ENCODE data around the gene POT1. TPM values are rescaled to one million over a fixed set of nuclear protein-coding genes. Genes with fewer than 3 reads are reported as not detected.

POT1 gene
- total and polyA plus RNA-seq, 9 donors: 13.2 to 25.5 (median 19.8) TPM

DNA sequence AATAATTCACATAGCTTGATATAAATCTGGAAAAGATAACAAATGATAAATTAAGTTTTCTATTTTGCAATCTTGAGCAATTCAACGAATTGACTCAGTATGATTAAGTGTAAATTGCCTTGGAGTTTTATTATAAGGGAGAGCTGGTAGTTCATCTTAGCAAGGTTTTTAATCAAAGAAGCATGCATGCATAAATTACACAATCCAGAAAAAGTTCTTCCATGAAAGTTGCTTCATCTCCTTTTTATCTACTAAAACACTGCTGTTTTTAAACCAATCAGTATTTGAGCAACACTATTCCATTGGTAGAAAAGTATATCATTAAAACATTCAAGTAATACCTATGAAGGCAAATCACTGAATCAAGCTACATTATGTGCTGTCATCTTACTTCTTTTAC, 47.6 kb downstream of the POT1 start:
- no peaks in the 10 kb centered on the region for H3K9me3 ChIP-seq (replicated peaks; ENCODE audit: control insufficient read depth, low read depth, low read length)
- no peak for DNase-seq
- no peaks in the 10 kb centered on the region for H3K27me3 ChIP-seq (ENCODE audit: control insufficient read depth, insufficient read depth, low read length)
- H3K36me3 ChIP-seq (ENCODE audit: control insufficient read depth, insufficient read depth, low read length): no peaks in the 10 kb centered on the region
- no CpG with 5 or more reads among the region's 1 CpG for WGBS (ENCODE audit: insufficient coverage)
- H3K4me3 ChIP-seq (ENCODE audit: low read length): no peak overlapping the region
- H3K27ac ChIP-seq (ENCODE audit: low read length): no peak overlapping the region
- no peaks in the 10 kb centered on the region for H3K4me1 ChIP-seq (ENCODE audit: control insufficient read depth, insufficient read depth, low read length)

DNA sequence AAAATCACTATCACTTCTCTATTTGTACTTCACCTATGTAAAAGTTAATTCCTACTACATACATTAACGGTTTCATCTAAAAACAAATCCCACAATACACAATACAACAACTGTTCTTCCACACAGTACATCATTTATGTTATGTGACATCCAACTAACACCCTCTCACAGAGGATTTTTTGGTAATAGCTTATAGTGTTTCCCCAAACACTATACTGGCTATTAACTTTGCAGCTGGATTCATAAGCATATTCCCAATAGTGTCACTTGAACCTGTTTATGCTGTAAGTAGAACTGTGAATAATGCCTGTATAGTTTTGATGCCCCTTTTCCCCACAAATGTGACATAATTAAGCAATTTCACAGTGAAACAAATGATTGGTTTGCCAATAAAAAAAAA, 49.9 kb downstream of the POT1 start:
- no peak for DNase-seq
- WGBS (ENCODE audit: insufficient coverage): no CpG with 5 or more reads among the region's 1 CpG
- Histone ChIP-seq H3K4me3 (ENCODE audit: low read length) (no peak overlapping the region), H3K27me3 (ENCODE audit: control insufficient read depth, insufficient read depth, low read length) (no peaks in the 10 kb centered on the region), H3K9me3 (replicated peaks; ENCODE audit: control insufficient read depth, low read depth, low read length) (no peaks in the 10 kb centered on the region), H3K27ac (ENCODE audit: low read length) (no peak overlapping the region), H3K4me1 (ENCODE audit: control insufficient read depth, insufficient read depth, low read length) (no peaks in the 10 kb centered on the region), H3K36me3 (ENCODE audit: control insufficient read depth, insufficient read depth, low read length) (no peaks in the 10 kb centered on the region)

DNA sequence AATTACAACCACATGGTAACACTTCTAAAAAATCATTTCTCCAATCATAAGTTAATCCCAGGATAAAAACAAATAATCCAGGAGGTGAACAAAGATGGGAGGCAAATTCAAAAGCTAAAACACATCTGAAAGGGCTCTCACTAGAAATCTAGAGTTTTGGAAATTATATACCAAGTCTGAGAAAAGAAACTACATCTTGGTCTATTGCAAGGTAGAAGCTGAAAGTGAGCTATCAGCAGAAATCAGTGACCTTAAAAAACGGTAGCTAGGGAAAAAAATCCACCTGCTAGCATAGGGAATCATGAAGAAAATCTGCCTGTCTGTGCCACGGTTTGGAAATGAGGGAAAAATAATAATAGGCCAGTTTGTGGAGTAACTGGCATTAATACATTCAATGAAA, 50.5 kb downstream of the POT1 start:
- no peaks in the 10 kb centered on the region for H3K4me1 ChIP-seq (ENCODE audit: control insufficient read depth, insufficient read depth, low read length)
- no peaks in the 10 kb centered on the region for H3K27me3 ChIP-seq (ENCODE audit: control insufficient read depth, insufficient read depth, low read length)
- H3K27ac ChIP-seq (ENCODE audit: low read length): no peak overlapping the region
- no peaks in the 10 kb centered on the region for H3K36me3 ChIP-seq (ENCODE audit: control insufficient read depth, insufficient read depth, low read length)
- DNase-seq: no peak
- WGBS (ENCODE audit: insufficient coverage): 71% methylated on average over 1 of the region's 2 CpGs
- no peak overlapping the region for H3K4me3 ChIP-seq (ENCODE audit: low read length)
- H3K9me3 ChIP-seq (replicated peaks; ENCODE audit: control insufficient read depth, low read depth, low read length): no peaks in the 10 kb centered on the region

DNA sequence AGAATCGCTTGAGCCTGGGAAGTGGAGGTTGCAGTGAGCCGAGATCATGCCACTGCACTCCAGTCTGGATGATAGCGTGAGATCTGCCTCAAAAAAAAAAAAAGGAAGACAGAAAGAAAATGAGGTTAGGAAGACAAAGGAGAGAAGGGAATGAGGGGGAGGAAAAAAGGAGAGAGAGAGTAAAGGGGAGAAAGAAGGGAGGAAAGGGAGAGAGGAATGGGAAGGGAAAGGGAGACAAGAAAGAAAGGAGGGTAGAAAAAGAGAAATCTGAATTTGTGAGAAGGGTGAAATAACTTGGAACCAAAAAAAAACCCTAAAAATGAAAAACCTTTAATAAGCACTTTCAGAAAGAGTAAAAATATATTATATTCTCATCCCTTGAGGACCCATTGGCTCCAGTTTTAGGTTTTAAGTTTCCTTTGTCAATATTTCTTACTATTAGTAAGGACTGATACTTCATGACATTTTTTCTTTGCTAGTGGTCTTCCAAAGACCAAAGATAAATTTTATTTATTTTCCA, 54.9 kb downstream of the POT1 start:
- no peaks in the 10 kb centered on the region for H3K27me3 ChIP-seq (ENCODE audit: control insufficient read depth, insufficient read depth, low read length)
- no peak for DNase-seq
- no peaks in the 10 kb centered on the region for H3K9me3 ChIP-seq (replicated peaks; ENCODE audit: control insufficient read depth, low read depth, low read length)
- no peaks in the 10 kb centered on the region for H3K4me1 ChIP-seq (ENCODE audit: control insufficient read depth, insufficient read depth, low read length)
- no peak overlapping the region for H3K27ac ChIP-seq (ENCODE audit: low read length)
- WGBS (ENCODE audit: insufficient coverage): 100% methylated on average over 3 of the region's 3 CpGs
- no peaks in the 10 kb centered on the region for H3K36me3 ChIP-seq (ENCODE audit: control insufficient read depth, insufficient read depth, low read length)
- H3K4me3 ChIP-seq (ENCODE audit: low read length): no peak overlapping the region

DNA sequence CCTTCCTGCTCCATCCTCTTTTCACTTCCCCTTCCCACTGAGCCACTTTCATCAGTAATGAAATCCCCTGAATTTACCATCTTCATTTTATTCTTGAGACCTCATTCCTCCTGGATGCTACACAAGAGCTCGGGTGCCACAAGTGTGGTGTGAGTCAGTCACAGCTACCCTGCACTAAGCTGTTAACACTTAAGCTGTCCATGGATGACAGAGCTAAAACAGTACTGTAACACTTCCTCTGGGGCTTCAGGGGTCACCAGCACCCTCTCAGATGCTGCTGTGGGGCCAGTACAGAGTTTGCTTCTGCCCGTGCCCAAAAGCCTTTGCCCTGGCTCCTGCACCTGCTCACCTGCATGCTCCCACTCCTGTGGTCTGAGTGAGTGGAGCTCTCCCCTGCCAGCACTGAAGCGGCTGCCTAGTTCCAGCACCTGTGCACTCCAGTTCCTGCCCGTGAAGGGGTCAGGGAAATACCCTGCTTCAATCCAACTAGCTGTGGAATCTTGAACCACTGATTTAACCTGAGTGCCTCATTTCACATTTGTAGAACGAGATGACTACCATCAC, 71.9 kb downstream of the POT1 start:
- Histone ChIP-seq H3K4me1 (ENCODE audit: control insufficient read depth, insufficient read depth, low read length) (no peaks in the 10 kb centered on the region), H3K36me3 (ENCODE audit: control insufficient read depth, insufficient read depth, low read length) (peaks cover 5% of the 10 kb centered on the region), H3K27me3 (ENCODE audit: control insufficient read depth, insufficient read depth, low read length) (no peaks in the 10 kb centered on the region), H3K9me3 (replicated peaks; ENCODE audit: control insufficient read depth, low read depth, low read length) (no peaks in the 10 kb centered on the region), H3K4me3 (ENCODE audit: low read length) (no peak overlapping the region), H3K27ac (ENCODE audit: low read length) (no peak overlapping the region)
- DNase-seq: no peak
- 73% methylated on average over 4 of the region's 5 CpGs for WGBS (ENCODE audit: insufficient coverage)

DNA sequence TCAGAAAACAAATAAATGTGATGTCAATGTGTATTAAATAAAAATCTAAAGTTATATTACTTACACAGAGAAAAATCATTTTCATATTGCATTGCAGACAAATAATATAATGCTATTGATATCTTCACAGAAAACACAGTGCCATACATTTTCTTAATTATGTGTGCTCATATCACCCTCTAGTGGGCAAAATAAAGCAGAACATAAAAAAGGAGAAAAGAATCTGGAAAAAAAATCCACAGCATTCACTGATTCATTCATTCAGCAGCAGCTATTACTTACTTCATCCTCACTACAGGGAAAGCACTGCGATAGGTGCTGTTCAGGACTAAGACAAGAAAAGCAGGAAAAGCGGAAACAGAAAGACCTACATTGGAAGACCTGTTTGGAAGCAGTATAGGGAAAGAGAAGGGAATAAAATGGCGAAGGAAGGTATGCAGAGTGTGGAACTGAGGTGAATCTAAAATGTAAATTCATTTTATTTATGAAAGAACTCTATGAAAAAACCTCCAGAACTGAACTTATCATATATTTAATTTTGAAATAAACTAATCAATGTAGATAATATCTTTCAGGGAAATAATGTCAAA, 73.2 kb downstream of the POT1 start:
- Histone ChIP-seq H3K4me3 (ENCODE audit: low read length) (no peak overlapping the region), H3K27ac (ENCODE audit: low read length) (no peak overlapping the region), H3K9me3 (replicated peaks; ENCODE audit: control insufficient read depth, low read depth, low read length) (no peaks in the 10 kb centered on the region), H3K36me3 (ENCODE audit: control insufficient read depth, insufficient read depth, low read length) (peaks cover 5% of the 10 kb centered on the region), H3K27me3 (ENCODE audit: control insufficient read depth, insufficient read depth, low read length) (no peaks in the 10 kb centered on the region), H3K4me1 (ENCODE audit: control insufficient read depth, insufficient read depth, low read length) (no peaks in the 10 kb centered on the region)
- peak; percentile 44 for DNase-seq
- no CpG with 5 or more reads among the region's 3 CpGs for WGBS (ENCODE audit: insufficient coverage)

DNA sequence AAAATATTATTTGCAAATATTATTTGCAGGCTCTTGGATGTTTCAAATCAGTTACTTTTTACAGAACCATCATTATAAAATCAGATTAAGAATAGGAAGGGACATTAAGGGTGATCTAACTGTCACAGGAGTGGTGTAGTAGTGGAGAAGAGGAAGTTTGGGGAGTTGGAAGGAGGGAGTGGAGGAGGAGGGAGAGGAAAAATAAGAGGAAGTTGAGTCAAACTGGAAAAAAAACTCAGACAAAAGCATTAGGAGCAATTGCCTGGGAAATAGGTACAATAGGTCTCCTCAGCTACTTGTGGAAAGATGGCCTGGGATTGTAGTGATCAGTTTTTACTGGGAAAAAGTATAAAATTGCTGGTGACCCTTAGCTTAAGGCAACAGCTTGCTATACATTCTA, 86.3 kb downstream of the POT1 start:
- no peak for DNase-seq
- Histone ChIP-seq H3K9me3 (replicated peaks; ENCODE audit: control insufficient read depth, low read depth, low read length) (no peaks in the 10 kb centered on the region), H3K36me3 (ENCODE audit: control insufficient read depth, insufficient read depth, low read length) (peaks cover 2% of the 10 kb centered on the region), H3K27me3 (ENCODE audit: control insufficient read depth, insufficient read depth, low read length) (no peaks in the 10 kb centered on the region), H3K27ac (ENCODE audit: low read length) (no peak overlapping the region), H3K4me1 (ENCODE audit: control insufficient read depth, insufficient read depth, low read length) (no peaks in the 10 kb centered on the region), H3K4me3 (ENCODE audit: low read length) (no peak overlapping the region)

DNA sequence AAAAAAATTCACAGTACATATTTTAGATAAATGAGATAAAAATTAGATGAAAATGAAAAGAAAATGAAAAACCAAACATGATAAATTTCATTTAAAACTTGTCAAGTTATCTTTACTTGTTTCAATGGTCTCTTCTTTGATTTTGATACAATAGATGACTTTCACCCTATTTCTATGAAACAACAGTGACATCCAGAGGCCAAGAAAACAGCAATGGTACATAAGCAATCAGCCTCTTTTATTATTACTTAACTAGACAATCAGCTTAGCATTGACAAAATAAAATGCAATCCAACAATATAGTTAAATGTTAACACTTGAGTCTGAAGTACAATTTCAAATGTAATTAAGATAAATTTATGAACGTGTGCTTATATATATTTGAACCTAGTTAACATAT, 89.2 kb downstream of the POT1 start:
- Histone ChIP-seq H3K27ac (ENCODE audit: low read length) (no peak overlapping the region), H3K4me1 (ENCODE audit: control insufficient read depth, insufficient read depth, low read length) (no peaks in the 10 kb centered on the region), H3K36me3 (ENCODE audit: control insufficient read depth, insufficient read depth, low read length) (no peaks in the 10 kb centered on the region), H3K27me3 (ENCODE audit: control insufficient read depth, insufficient read depth, low read length) (no peaks in the 10 kb centered on the region), H3K9me3 (replicated peaks; ENCODE audit: control insufficient read depth, low read depth, low read length) (no peaks in the 10 kb centered on the region), H3K4me3 (ENCODE audit: low read length) (no peak overlapping the region)
- no CpG with 5 or more reads among the region's 1 CpG for WGBS (ENCODE audit: insufficient coverage)
- peak; percentile 5 for DNase-seq

DNA sequence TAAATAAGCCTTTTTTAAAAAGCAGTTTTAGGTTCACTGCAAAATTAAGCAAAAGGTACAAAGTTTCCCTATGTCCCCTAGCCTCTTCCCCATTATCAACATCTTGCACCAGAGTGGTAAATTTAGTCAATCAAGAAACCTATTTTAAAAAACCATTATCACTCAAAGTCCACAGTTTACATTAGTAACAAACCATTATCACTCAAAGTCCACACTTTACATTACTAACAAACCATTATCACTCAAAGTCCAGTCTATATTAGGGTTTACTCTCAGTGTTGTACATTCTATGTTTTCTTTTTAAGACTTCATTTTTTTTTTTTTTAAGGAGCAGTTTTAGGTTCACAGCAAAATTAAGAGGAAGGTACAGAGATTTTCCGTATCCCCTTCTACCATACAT, 89.9 kb downstream of the POT1 start:
- no CpG with 5 or more reads among the region's 1 CpG for WGBS (ENCODE audit: insufficient coverage)

DNA sequence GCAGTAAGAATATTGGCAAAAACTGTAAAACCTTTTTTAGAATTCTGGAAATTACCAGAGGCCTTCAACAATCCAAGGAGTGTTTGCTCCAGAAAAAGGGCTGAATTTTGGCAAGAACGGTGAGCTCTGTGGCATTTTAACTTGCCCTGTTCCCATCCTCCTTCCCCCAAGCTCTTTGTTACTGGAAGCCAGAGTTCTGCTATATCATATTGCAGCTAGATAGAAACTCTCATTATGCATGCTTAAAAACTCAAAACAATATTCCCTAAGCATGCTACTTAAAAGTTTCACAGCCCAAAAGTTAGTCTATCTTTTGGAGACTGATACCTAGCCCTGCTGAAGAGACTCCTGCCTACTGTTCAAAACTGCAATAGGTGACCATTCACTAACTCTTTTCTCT, 93.5 kb downstream of the POT1 start:
- no peaks in the 10 kb centered on the region for H3K9me3 ChIP-seq (replicated peaks; ENCODE audit: control insufficient read depth, low read depth, low read length)
- H3K27ac ChIP-seq (ENCODE audit: low read length): no peak overlapping the region
- no peak overlapping the region for H3K4me3 ChIP-seq (ENCODE audit: low read length)
- no peak for DNase-seq
- H3K4me1 ChIP-seq (ENCODE audit: control insufficient read depth, insufficient read depth, low read length): no peaks in the 10 kb centered on the region
- H3K36me3 ChIP-seq (ENCODE audit: control insufficient read depth, insufficient read depth, low read length): no peaks in the 10 kb centered on the region
- WGBS (ENCODE audit: insufficient coverage): 100% methylated on average over 1 of the region's 1 CpG
- no peaks in the 10 kb centered on the region for H3K27me3 ChIP-seq (ENCODE audit: control insufficient read depth, insufficient read depth, low read length)

More for the DNA sequence above, 89.9 kb downstream of the POT1 start:
- Histone ChIP-seq H3K36me3 (ENCODE audit: control insufficient read depth, insufficient read depth, low read length) (no peaks in the 10 kb centered on the region), H3K27me3 (ENCODE audit: control insufficient read depth, insufficient read depth, low read length) (no peaks in the 10 kb centered on the region), H3K9me3 (replicated peaks; ENCODE audit: control insufficient read depth, low read depth, low read length) (no peaks in the 10 kb centered on the region), H3K4me3 (ENCODE audit: low read length) (no peak overlapping the region), H3K4me1 (ENCODE audit: control insufficient read depth, insufficient read depth, low read length) (no peaks in the 10 kb centered on the region), H3K27ac (ENCODE audit: low read length) (no peak overlapping the region)
- no peak for DNase-seq

DNA sequence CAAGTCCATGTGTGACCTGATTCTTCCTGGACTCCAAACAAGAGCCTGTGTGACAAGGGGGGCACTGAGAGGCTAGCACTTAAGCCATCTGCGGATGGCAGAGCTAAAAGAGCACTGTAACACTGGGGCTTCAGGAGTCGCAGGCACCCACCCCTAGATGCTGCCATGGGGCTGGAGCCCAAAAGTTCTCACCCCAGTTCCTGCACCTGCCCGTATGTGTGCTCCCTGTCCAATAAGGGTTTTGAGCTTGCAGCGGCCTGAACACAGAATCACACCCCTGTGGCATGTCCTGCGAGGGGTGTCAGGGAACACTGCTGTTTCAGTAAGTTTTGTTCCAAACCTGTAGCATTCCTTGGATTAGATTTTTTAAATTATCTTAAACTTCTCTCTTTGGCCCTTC, 110.8 kb downstream of the POT1 start:
- DNase-seq: no peak
- H3K9me3 ChIP-seq (replicated peaks; ENCODE audit: control insufficient read depth, low read depth, low read length): no peaks in the 10 kb centered on the region
- H3K4me1 ChIP-seq (ENCODE audit: control insufficient read depth, insufficient read depth, low read length): no peaks in the 10 kb centered on the region
- H3K27ac ChIP-seq (ENCODE audit: low read length): no peak overlapping the region
- H3K4me3 ChIP-seq (ENCODE audit: low read length): no peak overlapping the region
- H3K27me3 ChIP-seq (ENCODE audit: control insufficient read depth, insufficient read depth, low read length): no peaks in the 10 kb centered on the region
- WGBS (ENCODE audit: insufficient coverage): 95% methylated on average over 3 of the region's 5 CpGs
- H3K36me3 ChIP-seq (ENCODE audit: control insufficient read depth, insufficient read depth, low read length): peaks cover 4% of the 10 kb centered on the region
